Caco-2 (cell line): ENCODE measurements around the gene FAM180B. TPM values are rescaled to one million over a fixed set of nuclear protein-coding genes. Genes with fewer than 3 reads are reported as not detected.

Experiments used
- BruUV-seq: library from RNA; stranded (reverse); fragments of 400-500 nt; replicated peaks from 2 replicates; lab custom pipeline; 2021; lab: Mats Ljungman, UMichigan
- CTCF ChIA-PET: fragments of 300-600 bp; sonication (Branson Sonifier 250); formaldehyde crosslinking; loops from one replicate; lab custom pipeline; 2022; ENCODE audit warnings: antibody characterized with exemption; lab: Charles Lee
- POLR2A ChIA-PET: fragments of 300-600 bp; sonication (Branson Sonifier 250); formaldehyde crosslinking; loops from one replicate; lab custom pipeline; 2022; ENCODE audit warnings: antibody characterized with exemption; lab: Charles Lee
- DNase-seq, 2 experiments: peaks; one replicate each; pipeline versions ENCODE4 v3.0.0 to v3.0.0-alpha.2; 2020 to 2022
- H3K27me3 ChIP-seq: replicated peaks from 2 replicates; pipeline ENCODE4 v1.6.0; 2011; ENCODE audit warnings: low read length; ENCODE audit not compliant: control insufficient read depth, insufficient read depth
- H3K36me3 ChIP-seq: 2 replicates; pipeline ENCODE4 v1.5.1; 2011; ENCODE audit warnings: low read length; ENCODE audit not compliant: control insufficient read depth, insufficient read depth
- H3K4me1 ChIP-seq: fragments of 250-450 bp; sonication (Bioruptor Pico); 2 replicates; pipeline ENCODE4 v1.5.1; 2020; ENCODE audit warnings: mild to moderate bottlenecking
- H3K4me3 ChIP-seq: 2 replicates; pipeline ENCODE4 v1.5.1; 2011; ENCODE audit warnings: low read depth, mild to moderate bottlenecking, control low read depth, low read length
- H3K9me3 ChIP-seq: fragments of 250-450 bp; sonication (Bioruptor Pico); 2 replicates; pipeline ENCODE4 v1.5.1; 2020; ENCODE audit warnings: mild to moderate bottlenecking, moderate library complexity
- H3K27ac Mint-ChIP-seq: one replicate; pipeline ENCODE4 v1.8.0; 2022; ENCODE audit warnings: mixed read lengths; ENCODE audit not compliant: unreplicated experiment
- H3K27me3 Mint-ChIP-seq: one replicate; pipeline ENCODE4 v1.8.0; 2022; ENCODE audit warnings: mixed read lengths; ENCODE audit not compliant: insufficient read depth, unreplicated experiment
- H3K36me3 Mint-ChIP-seq: one replicate; pipeline ENCODE4 v1.8.0; 2022; ENCODE audit warnings: mild to moderate bottlenecking, mixed read lengths; ENCODE audit not compliant: insufficient read depth, unreplicated experiment
- H3K4me1 Mint-ChIP-seq: one replicate; pipeline ENCODE4 v1.8.0; 2022; ENCODE audit warnings: low read depth, mixed read lengths; ENCODE audit not compliant: unreplicated experiment
- H3K4me3 Mint-ChIP-seq: one replicate; pipeline ENCODE4 v1.8.0; 2022; ENCODE audit warnings: mild to moderate bottlenecking, moderate library complexity, mixed read lengths; ENCODE audit not compliant: unreplicated experiment
- H3K9me3 Mint-ChIP-seq: one replicate; pipeline ENCODE4 v1.8.0; 2022; ENCODE audit warnings: mixed read lengths; ENCODE audit not compliant: unreplicated experiment
- CTCF ChIP-seq, 2 experiments: fragments of 200-600 bp in 1 of 2; IDR thresholded peaks; 1 replicate in 1 of 2; 2 replicates in 1 of 2; pipeline versions ENCODE4 v1.5.1 to v1.8.0; 2011 to 2022; ENCODE audit warnings: antibody characterized with exemption in 1 of 2, control low read depth in 1 of 2, inconsistent platforms in 1 of 2, low read depth in 1 of 2, low read length in 1 of 2, mild to moderate bottlenecking in 1 of 2, moderate library complexity in 1 of 2; ENCODE audit not compliant: insufficient read depth in 1 of 2, severe bottlenecking in 1 of 2, unreplicated experiment in 1 of 2
- intact Hi-C: fragments of 100-400 bp; cut with micrococcal nuclease; formaldehyde crosslinking; loops from one replicate; pipeline ENCODE4 v1.10.0; 2022; ENCODE audit not compliant: unreplicated experiment
- total RNA-seq: library from RNA; stranded (reverse); gene quantifications from 2 replicates; pipeline ENCODE4 v1.2.3, GENCODE V29; 2022

FAM180B gene
- total RNA-seq, 1 experiment from 2014 or later = not detected

GRCh38 chr11:47564933-47565339 lies 21.5 kb upstream of the FAM180B start:
- intact Hi-C loops = loop anchor here (1.0 kb wide), 1 partner anchor 12 kb away; the partner anchor contains the start of gene CELF1
- no peak for TF ChIP-seq CTCF (IDR thresholded peaks at IDR 0.05; ENCODE audit: insufficient read depth in 1 of 2, low read depth in 1 of 2, low read length in 1 of 2, severe bottlenecking in 1 of 2, unreplicated experiment in 1 of 2)
- CTCF ChIA-PET = interaction anchor here (0.6 to 2.8 kb wide), 2 partner anchors 12 to 54 kb away, joined by 3 to 16 read pairs; partner anchors contain the start of gene CELF1
- Histone ChIP-seq H3K9me3 (no peaks in the 10 kb centered on the region), H3K4me3 (peak overlapping the region; percentile 97), H3K36me3 (no peaks in the 10 kb centered on the region; the same call in 1 of the 2 replicates), H3K4me1 (no peaks in the 10 kb centered on the region; the same call in 1 of the 2 replicates), H3K27me3 (no peaks in the 10 kb centered on the region)
- POLR2A ChIA-PET = interaction anchor here (0.6 to 1.1 kb wide), 3 partner anchors 9 to 13 kb away, joined by 4 to 5 read pairs (median 4); no protein-coding TSS in a partner anchor
- peak overlapping the region; percentile 77 for H3K4me3 Mint-ChIP-seq
- no peaks in the 10 kb centered on the region for H3K9me3 Mint-ChIP-seq
- DNase-seq = no peak
- TSS peak; percentile 63 for BruUV-seq
- H3K27ac Mint-ChIP-seq = peak overlapping the region; percentile 82
- H3K27me3 Mint-ChIP-seq = no peaks in the 10 kb centered on the region
- peaks cover 30% of the 10 kb centered on the region for H3K36me3 Mint-ChIP-seq
- no peaks in the 10 kb centered on the region for H3K4me1 Mint-ChIP-seq

GRCh38 chr11:47565340-47566148 lies 20.9 kb upstream of the FAM180B start, which contains the start of gene PTPMT1:
Gene PTPMT1, plus strand, starts transcription at chr11:47565599. Its CDS starts 24 bp downstream, at chr11:47565623.
- H3K27me3 ChIP-seq = no peaks in the 10 kb centered on the region
- Mint-ChIP-seq H3K27me3 (no peaks in the 10 kb centered on the region), H3K4me1 (no peaks in the 10 kb centered on the region), H3K9me3 (no peaks in the 10 kb centered on the region), H3K27ac (peak within 1 kb of the TSS; percentile 82), H3K36me3 (peaks cover 34% of the 10 kb centered on the region), H3K4me3 (peak within 1 kb of the TSS; percentile 77)
- DNase-seq = peak; percentile 92 to 93
- BruUV-seq = no TSS peak
- ChIA-PET POLR2A (interaction anchor here (0.6 to 1.1 kb wide), 5 partner anchors 8 to 14 kb away, joined by 4 to 5 read pairs (median 4); partner anchors contain the start of genes KBTBD4 and NDUFS3), CTCF (interaction anchor here (0.6 to 2.8 kb wide), 2 partner anchors 10 to 12 kb away, joined by 3 to 16 read pairs; partner anchors contain the start of gene CELF1)
- peak within 1 kb of the TSS; percentile 97 for H3K4me3 ChIP-seq
- no peaks in the 10 kb centered on the region; the same call in none of the 2 replicates for H3K36me3 ChIP-seq
- intact Hi-C loops = loop anchor here (1.0 kb wide), 1 partner anchor 12 kb away; the partner anchor contains the start of gene CELF1
- TF ChIP-seq CTCF (IDR thresholded peaks at IDR 0.05; ENCODE audit: insufficient read depth in 1 of 2, low read depth in 1 of 2, low read length in 1 of 2, severe bottlenecking in 1 of 2, unreplicated experiment in 1 of 2) = no peak
- H3K9me3 ChIP-seq = no peaks in the 10 kb centered on the region
- H3K4me1 ChIP-seq = no peaks in the 10 kb centered on the region; the same call in 1 of the 2 replicates

- Mint-ChIP-seq H3K27ac (peak overlapping the region; percentile 82), H3K27me3 (no peaks in the 10 kb centered on the region), H3K9me3 (no peaks in the 10 kb centered on the region), H3K36me3 (peaks cover 38% of the 10 kb centered on the region), H3K4me1 (no peaks in the 10 kb centered on the region), H3K4me3 (peak overlapping the region; percentile 77)
- ChIA-PET POLR2A (interaction anchor here (1.0 to 1.1 kb wide), 2 partner anchors 12 to 14 kb away, joined by 4 to 5 read pairs; partner anchors contain the start of genes KBTBD4 and NDUFS3), CTCF (interaction anchor here (0.6 to 2.8 kb wide), 4 partner anchors 10 to 52 kb away, joined by 3 to 16 read pairs (median 4); partner anchors contain the start of genes CELF1 and FAM180B)
- Histone ChIP-seq H3K4me1 (no peaks in the 10 kb centered on the region; the same call in 1 of the 2 replicates), H3K9me3 (no peaks in the 10 kb centered on the region), H3K4me3 (peak overlapping the region; percentile 97), H3K36me3 (no peaks in the 10 kb centered on the region; the same call in none of the 2 replicates), H3K27me3 (no peaks in the 10 kb centered on the region)
- no TSS peak for BruUV-seq
- intact Hi-C loops = no loop called here
- TF ChIP-seq CTCF (IDR thresholded peaks at IDR 0.05; ENCODE audit: insufficient read depth in 1 of 2, low read depth in 1 of 2, low read length in 1 of 2, severe bottlenecking in 1 of 2, unreplicated experiment in 1 of 2) = no peak
- no peak for DNase-seq
Measured at GRCh38 chr11:47566149-47566698, 20.3 kb upstream of the FAM180B start.
